Left ventricle myocardium inferior (tissue), 1 donor: ENCODE measurements around the gene SAMHD1. TPM values are rescaled to one million over a fixed set of nuclear protein-coding genes. Genes with fewer than 3 reads are reported as not detected.

Source experiments
- DNase-seq: peaks from one replicate; pipeline ENCODE4 v3.0.0-alpha.2; 2020
- H3K27ac ChIP-seq: fragments of 200-600 bp; replicated peaks from 2 replicates; pipeline ENCODE4 v1.8.0; 2021
- H3K27me3 ChIP-seq: fragments of 200-600 bp; 2 replicates; pipeline ENCODE4 v1.8.0; 2021; ENCODE audit warnings: low read depth
- H3K36me3 ChIP-seq: fragments of 200-600 bp; 2 replicates; pipeline ENCODE4 v1.8.0; 2021
- H3K4me1 ChIP-seq: fragments of 200-600 bp; 2 replicates; pipeline ENCODE4 v1.8.0; 2021
- H3K4me3 ChIP-seq: fragments of 200-600 bp; 2 replicates; pipeline ENCODE4 v1.8.0; 2021; ENCODE audit warnings: mild to moderate bottlenecking, moderate library complexity
- H3K9me3 ChIP-seq: fragments of 200-600 bp; replicated peaks from 2 replicates; pipeline ENCODE4 v1.8.0; 2021
- intact Hi-C: fragments of 100-400 bp; cut with micrococcal nuclease; formaldehyde crosslinking; loops from one replicate; pipeline ENCODE4 v1.11.0; 2022
- total RNA-seq: library from RNA; stranded (reverse); fragmentation: NEBNext Ultra II Directional; extraction: Animal tissue kit (Norgen Biotek cat#: 25700); gene quantifications from one replicate; pipeline ENCODE4 v1.2.1, GENCODE V29; 2021
- TF ChIP-seq, protein P1 (sequence below): fragments of 200-600 bp; IDR thresholded peaks from 2 replicates; pipeline ENCODE4 v1.8.0; 2021; ENCODE audit warnings: antibody characterized with exemption, mild to moderate bottlenecking, borderline replicate concordance
- donor health status: DM: no; HTN: yes; CAD: no; lungs with severe emphysema.

Gene SAMHD1
- total RNA-seq, 1 donor from 2014 or later = 37.8 TPM

DNA sequence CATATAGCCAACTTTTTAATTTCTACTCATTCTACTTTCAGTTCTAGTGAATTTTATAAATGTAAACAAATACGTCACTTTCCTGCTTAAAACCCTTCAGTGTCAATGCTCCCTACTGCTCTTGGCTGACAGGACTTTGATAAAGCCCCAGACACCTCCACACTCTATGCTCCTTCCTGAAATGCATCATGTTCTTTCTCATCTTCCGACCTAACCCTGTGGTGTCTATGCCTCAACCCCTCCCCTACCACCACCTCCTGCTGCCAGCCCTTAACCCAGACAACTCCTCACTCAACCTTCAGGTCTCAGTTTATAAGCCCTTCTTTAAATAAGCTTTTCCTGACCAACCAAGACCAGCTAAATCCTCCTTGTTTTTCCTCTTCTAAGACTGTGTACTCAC, 56.5 kb downstream of the SAMHD1 start:
- no peak for DNase-seq
- H3K27me3 ChIP-seq = no peaks in the 10 kb centered on the region
- H3K9me3 ChIP-seq = no peaks in the 10 kb centered on the region
- peaks cover 96% of the 10 kb centered on the region for H3K36me3 ChIP-seq
- H3K4me1 ChIP-seq = no peaks in the 10 kb centered on the region
- H3K27ac ChIP-seq = no peak overlapping the region
- H3K4me3 ChIP-seq = no peak overlapping the region
- TF ChIP-seq, protein P1, sequence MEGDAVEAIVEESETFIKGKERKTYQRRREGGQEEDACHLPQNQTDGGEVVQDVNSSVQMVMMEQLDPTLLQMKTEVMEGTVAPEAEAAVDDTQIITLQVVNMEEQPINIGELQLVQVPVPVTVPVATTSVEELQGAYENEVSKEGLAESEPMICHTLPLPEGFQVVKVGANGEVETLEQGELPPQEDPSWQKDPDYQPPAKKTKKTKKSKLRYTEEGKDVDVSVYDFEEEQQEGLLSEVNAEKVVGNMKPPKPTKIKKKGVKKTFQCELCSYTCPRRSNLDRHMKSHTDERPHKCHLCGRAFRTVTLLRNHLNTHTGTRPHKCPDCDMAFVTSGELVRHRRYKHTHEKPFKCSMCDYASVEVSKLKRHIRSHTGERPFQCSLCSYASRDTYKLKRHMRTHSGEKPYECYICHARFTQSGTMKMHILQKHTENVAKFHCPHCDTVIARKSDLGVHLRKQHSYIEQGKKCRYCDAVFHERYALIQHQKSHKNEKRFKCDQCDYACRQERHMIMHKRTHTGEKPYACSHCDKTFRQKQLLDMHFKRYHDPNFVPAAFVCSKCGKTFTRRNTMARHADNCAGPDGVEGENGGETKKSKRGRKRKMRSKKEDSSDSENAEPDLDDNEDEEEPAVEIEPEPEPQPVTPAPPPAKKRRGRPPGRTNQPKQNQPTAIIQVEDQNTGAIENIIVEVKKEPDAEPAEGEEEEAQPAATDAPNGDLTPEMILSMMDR = no peak
- intact Hi-C loops = no loop called here

DNA sequence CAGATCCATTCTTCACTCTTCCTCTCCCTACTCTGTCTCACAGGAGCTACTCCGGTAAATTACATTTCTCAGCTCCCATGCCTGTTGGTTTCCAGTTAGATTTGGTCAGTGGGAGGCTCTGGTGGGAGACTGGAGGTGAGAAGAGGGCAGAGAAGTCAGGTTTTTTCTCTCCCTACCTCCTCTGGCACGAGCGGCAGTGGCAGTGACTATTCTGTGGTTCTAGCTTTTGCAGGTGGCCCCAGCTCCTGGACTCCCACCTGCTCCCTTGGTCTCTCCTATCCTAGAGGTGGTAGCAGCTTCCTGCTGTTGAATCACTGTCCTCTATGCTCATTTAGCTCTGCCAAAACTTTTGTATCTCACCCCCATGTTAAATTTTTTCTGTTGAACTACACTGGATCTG, 57.7 kb downstream of the SAMHD1 start:
- TF ChIP-seq, protein P1 = no peak
- H3K36me3 ChIP-seq = peaks cover 84% of the 10 kb centered on the region
- no peaks in the 10 kb centered on the region for H3K4me1 ChIP-seq
- DNase-seq = no peak
- H3K27me3 ChIP-seq = no peaks in the 10 kb centered on the region
- H3K9me3 ChIP-seq = no peaks in the 10 kb centered on the region
- intact Hi-C loops = no loop called here
- H3K4me3 ChIP-seq = no peak overlapping the region
- no peak overlapping the region for H3K27ac ChIP-seq

DNA sequence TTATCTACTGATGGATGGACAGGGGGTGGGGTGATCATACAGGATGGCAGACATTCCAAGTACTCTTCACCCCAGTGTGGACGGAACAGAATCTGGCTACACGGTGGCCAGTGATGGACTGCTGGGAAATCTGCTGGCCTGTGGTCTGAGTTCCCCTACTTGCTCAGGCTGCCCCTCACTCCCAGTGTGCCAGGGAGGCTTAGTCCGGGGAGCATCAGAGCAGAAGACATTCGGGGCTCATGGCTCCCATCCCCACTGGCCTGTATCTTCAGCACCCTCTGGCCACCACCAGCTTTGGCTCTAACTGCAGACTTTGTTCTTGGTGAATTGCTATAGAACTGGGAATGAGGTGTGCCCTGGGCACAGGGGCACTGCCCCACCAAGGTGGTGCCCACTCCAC, 60.3 kb downstream of the SAMHD1 start:
- no peak for DNase-seq
- Histone ChIP-seq H3K4me3 (no peak overlapping the region), H3K4me1 (peaks cover 10% of the 10 kb centered on the region), H3K27ac (no peak overlapping the region), H3K36me3 (peaks cover 58% of the 10 kb centered on the region), H3K27me3 (no peaks in the 10 kb centered on the region), H3K9me3 (no peaks in the 10 kb centered on the region)
- TF ChIP-seq, protein P1 = no peak
- intact Hi-C loops = no loop called here

DNA sequence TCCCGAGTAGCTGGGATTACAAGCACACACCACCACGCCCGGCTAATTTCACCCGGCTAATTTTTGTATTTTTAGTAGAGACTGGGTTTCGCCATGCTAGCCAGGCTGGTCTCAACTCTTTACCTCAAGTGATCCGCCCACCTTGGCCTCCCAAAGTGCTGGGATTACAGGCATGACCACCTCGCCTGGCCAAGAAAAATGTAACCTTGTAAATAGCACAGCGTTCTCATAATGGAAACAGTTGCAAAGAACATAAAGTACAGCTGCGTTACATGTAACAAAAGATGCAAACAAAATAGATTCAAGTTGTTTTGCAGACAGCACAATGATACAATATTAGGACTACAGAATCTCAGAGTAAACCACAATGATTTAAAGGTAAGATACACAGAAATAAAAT, 60.9 kb downstream of the SAMHD1 start:
- peaks cover 10% of the 10 kb centered on the region for H3K4me1 ChIP-seq
- peaks cover 52% of the 10 kb centered on the region for H3K36me3 ChIP-seq
- TF ChIP-seq, protein P1 = no peak
- H3K9me3 ChIP-seq = no peaks in the 10 kb centered on the region
- intact Hi-C loops = no loop called here
- DNase-seq = no peak
- H3K27ac ChIP-seq = no peak overlapping the region
- H3K27me3 ChIP-seq = no peaks in the 10 kb centered on the region
- no peak overlapping the region for H3K4me3 ChIP-seq

DNA sequence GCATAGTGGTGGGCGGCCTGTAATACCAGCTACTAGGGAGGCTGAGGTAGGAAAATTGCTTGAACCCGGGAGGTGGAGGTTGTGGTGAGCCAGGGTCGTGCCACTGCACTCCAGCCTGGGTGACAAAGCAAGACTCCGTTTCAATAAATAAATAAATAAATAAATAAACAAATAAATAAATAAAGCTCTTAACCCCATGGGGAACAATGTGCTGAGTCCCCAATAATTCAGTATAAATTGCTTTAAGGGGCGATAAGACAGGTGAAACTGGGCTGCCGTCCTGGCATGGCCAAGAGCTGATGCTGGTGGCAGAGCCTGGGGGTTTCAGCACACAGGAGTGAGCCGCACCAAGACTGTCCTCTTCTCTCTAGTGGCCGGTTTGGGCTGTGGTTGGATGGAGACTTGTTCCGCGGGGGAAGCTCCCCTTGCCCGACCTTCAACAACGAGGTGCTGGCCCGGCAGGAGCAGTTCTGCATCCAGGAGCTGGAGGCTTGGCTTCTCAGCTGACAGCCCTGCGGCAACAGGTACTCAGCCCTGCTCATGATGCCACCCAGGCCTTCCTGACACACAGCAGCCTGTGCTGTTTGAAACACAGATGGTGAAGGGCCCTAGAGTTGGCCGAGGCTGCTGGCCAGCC, 62.5 kb downstream of the SAMHD1 start:
- peaks cover 36% of the 10 kb centered on the region for H3K36me3 ChIP-seq
- H3K4me1 ChIP-seq = peaks cover 10% of the 10 kb centered on the region
- H3K27me3 ChIP-seq = no peaks in the 10 kb centered on the region
- no peak for DNase-seq
- no peaks in the 10 kb centered on the region for H3K9me3 ChIP-seq
- TF ChIP-seq, protein P1 = no peak
- H3K27ac ChIP-seq = no peak overlapping the region
- no peak overlapping the region for H3K4me3 ChIP-seq
- intact Hi-C loops = loop anchor here (10.0 kb wide), 1 partner anchor 224 kb away; no protein-coding TSS in a partner anchor
